Effector memory CD8-positive, alpha-beta T cell (primary cell): ENCODE results near the gene DPT.

ENCODE experiments used
- ATAC-seq: fragments of 150-1000 bp; cut with Tn5 transposase; replicated peaks from 2 replicates; pipeline ENCODE4 v1.10.0; 2021; ENCODE audit warnings: mild to moderate bottlenecking, moderate library complexity
- DNase-seq, 3 experiments: peaks; one replicate each; pipeline ENCODE4 v3.0.0; 2021
- H3K27ac Mint-ChIP-seq, 2 donors: one replicate each; pipeline ENCODE4 v1.8.0; 2022; ENCODE audit warnings: mild to moderate bottlenecking in 2 of 2, mixed read lengths in 2 of 2, moderate library complexity in 2 of 2
- H3K27me3 Mint-ChIP-seq, 2 donors: one replicate each; pipeline ENCODE4 v1.8.0; 2022; ENCODE audit warnings: mixed read lengths in 2 of 2
- H3K36me3 Mint-ChIP-seq: one replicate; pipeline ENCODE4 v1.8.0; 2022; ENCODE audit warnings: mild to moderate bottlenecking, moderate library complexity, mixed read lengths; ENCODE audit not compliant: insufficient read depth
- H3K4me1 Mint-ChIP-seq, 2 donors: one replicate each; pipeline ENCODE4 v1.8.0; 2022; ENCODE audit warnings: low read depth in 2 of 2, mixed read lengths in 2 of 2
- H3K4me3 Mint-ChIP-seq, 2 donors: one replicate each; pipeline ENCODE4 v1.8.0; 2022; ENCODE audit warnings: mild to moderate bottlenecking in 2 of 2, mixed read lengths in 2 of 2, moderate library complexity in 2 of 2
- H3K9me3 Mint-ChIP-seq, 2 donors: one replicate each; pipeline ENCODE4 v1.8.0; 2022; ENCODE audit warnings: mixed read lengths in 2 of 2

Gene DPT

GRCh38 chr1:168688644-168689326 lies 40.2 kb downstream of the DPT start:
- Mint-ChIP-seq H3K4me3 (no peak overlapping the region), H3K4me1 (peaks cover 0 to 1% of the 10 kb centered on the region in 2 donors), H3K9me3 (no peaks in the 10 kb centered on the region), H3K27me3 (peaks cover 0 to 29% of the 10 kb centered on the region in 2 donors), H3K36me3 (no peaks in the 10 kb centered on the region), H3K27ac (no peak overlapping the region)
- ATAC-seq: no peak
- no peak for DNase-seq

- ATAC-seq: no peak
- Mint-ChIP-seq H3K36me3 (no peaks in the 10 kb centered on the region), H3K27ac (no peak overlapping the region), H3K4me1 (no peaks in the 10 kb centered on the region), H3K9me3 (no peaks in the 10 kb centered on the region), H3K27me3 (peaks cover 0 to 34% of the 10 kb centered on the region in 2 donors), H3K4me3 (no peak overlapping the region)
- no peak for DNase-seq
Measured at GRCh38 chr1:168687816-168688215, 41.2 kb downstream of the DPT start.

- Mint-ChIP-seq H3K27ac (no peak overlapping the region), H3K4me3 (no peak overlapping the region), H3K27me3 (peaks cover 0 to 38% of the 10 kb centered on the region in 2 donors), H3K36me3 (peaks cover 3% of the 10 kb centered on the region), H3K4me1 (no peaks in the 10 kb centered on the region), H3K9me3 (peaks cover 0 to under 1% of the 10 kb centered on the region in 2 donors)
- ATAC-seq (no peak), DNase-seq (no peak)
Measured at GRCh38 chr1:168686666-168687065, 42.3 kb downstream of the DPT start.

GRCh38 chr1:168683871-168684270 lies 45.1 kb downstream of the DPT start:
- ATAC-seq: no peak
- peaks cover 3% of the 10 kb centered on the region for H3K36me3 Mint-ChIP-seq
- no peak overlapping the region for H3K27ac Mint-ChIP-seq
- peaks cover 7 to 35% of the 10 kb centered on the region in 2 donors for H3K27me3 Mint-ChIP-seq
- no peaks in the 10 kb centered on the region for H3K4me1 Mint-ChIP-seq
- DNase-seq: no peak
- H3K9me3 Mint-ChIP-seq: peaks cover 3 to 8% of the 10 kb centered on the region in 2 donors
- no peak overlapping the region for H3K4me3 Mint-ChIP-seq

GRCh38 chr1:168676861-168677260 lies 52.1 kb downstream of the DPT start:
- Mint-ChIP-seq H3K36me3 (peaks cover under 1% of the 10 kb centered on the region), H3K27ac (no peak overlapping the region), H3K27me3 (peaks cover 7% of the 10 kb centered on the region in 2 donors), H3K4me1 (no peaks in the 10 kb centered on the region), H3K9me3 (peaks cover 5 to 8% of the 10 kb centered on the region in 2 donors), H3K4me3 (no peak overlapping the region)
- DNase-seq: no peak
- ATAC-seq: no peak

- H3K4me1 Mint-ChIP-seq: no peaks in the 10 kb centered on the region
- ATAC-seq: no peak
- H3K36me3 Mint-ChIP-seq: no peaks in the 10 kb centered on the region
- H3K27ac Mint-ChIP-seq: no peak overlapping the region
- peaks cover 3 to 5% of the 10 kb centered on the region in 2 donors for H3K9me3 Mint-ChIP-seq
- H3K4me3 Mint-ChIP-seq: no peak overlapping the region
- DNase-seq: no peak
- peaks cover 3 to 4% of the 10 kb centered on the region in 2 donors for H3K27me3 Mint-ChIP-seq
Measured at GRCh38 chr1:168676029-168676812, 52.8 kb downstream of the DPT start.

- Mint-ChIP-seq H3K4me1 (no peaks in the 10 kb centered on the region), H3K27ac (no peak overlapping the region), H3K9me3 (peaks cover 0 to 2% of the 10 kb centered on the region in 2 donors)
Measured at GRCh38 chr1:168673974-168674683, 54.9 kb downstream of the DPT start.

GRCh38 chr1:168672278-168672677 lies 56.7 kb downstream of the DPT start:
- H3K4me1 Mint-ChIP-seq: no peaks in the 10 kb centered on the region
- no peak overlapping the region for H3K4me3 Mint-ChIP-seq
- H3K27me3 Mint-ChIP-seq: no peaks in the 10 kb centered on the region
- H3K9me3 Mint-ChIP-seq: peaks cover 0 to 2% of the 10 kb centered on the region in 2 donors
- DNase-seq (no peak), ATAC-seq (no peak)
- H3K27ac Mint-ChIP-seq: no peak overlapping the region
- H3K36me3 Mint-ChIP-seq: no peaks in the 10 kb centered on the region

More at GRCh38 chr1:168673974-168674683, 54.9 kb downstream of the DPT start:
- Mint-ChIP-seq H3K4me3 (no peak overlapping the region), H3K27me3 (no peaks in the 10 kb centered on the region), H3K36me3 (no peaks in the 10 kb centered on the region)
- ATAC-seq: no peak
- DNase-seq: no peak

GRCh38 chr1:168671782-168672181 lies 57.2 kb downstream of the DPT start:
- no peaks in the 10 kb centered on the region for H3K4me1 Mint-ChIP-seq

GRCh38 chr1:168665975-168666374 lies 63.0 kb downstream of the DPT start:
- H3K36me3 Mint-ChIP-seq: no peaks in the 10 kb centered on the region
- no peaks in the 10 kb centered on the region for H3K4me1 Mint-ChIP-seq
- no peak overlapping the region for H3K4me3 Mint-ChIP-seq
- no peak overlapping the region for H3K27ac Mint-ChIP-seq
- no peaks in the 10 kb centered on the region for H3K9me3 Mint-ChIP-seq
- DNase-seq (no peak), ATAC-seq (no peak)
- H3K27me3 Mint-ChIP-seq: no peaks in the 10 kb centered on the region

More at GRCh38 chr1:168671782-168672181, 57.2 kb downstream of the DPT start:
- Mint-ChIP-seq H3K36me3 (no peaks in the 10 kb centered on the region), H3K4me3 (no peak overlapping the region), H3K9me3 (peaks cover 0 to 2% of the 10 kb centered on the region in 2 donors), H3K27me3 (no peaks in the 10 kb centered on the region), H3K27ac (no peak overlapping the region)
- ATAC-seq (no peak), DNase-seq (no peak)

- Mint-ChIP-seq H3K27ac (no peak overlapping the region), H3K4me1 (no peaks in the 10 kb centered on the region), H3K36me3 (no peaks in the 10 kb centered on the region), H3K4me3 (no peak overlapping the region), H3K27me3 (no peaks in the 10 kb centered on the region), H3K9me3 (no peaks in the 10 kb centered on the region)
- ATAC-seq: no peak
- no peak for DNase-seq
Measured at GRCh38 chr1:168664069-168664834, 64.8 kb downstream of the DPT start.

- Mint-ChIP-seq H3K36me3 (no peaks in the 10 kb centered on the region), H3K4me1 (no peaks in the 10 kb centered on the region), H3K27ac (no peak overlapping the region), H3K9me3 (no peaks in the 10 kb centered on the region), H3K27me3 (peaks cover 18% of the 10 kb centered on the region in 2 donors), H3K4me3 (no peak overlapping the region)
- DNase-seq: no peak
- no peak for ATAC-seq
Measured at GRCh38 chr1:168656485-168656884, 72.5 kb downstream of the DPT start.
